Subcutaneous adipose tissue (tissue), 4 donors: Measurements from ENCODE around the gene PHTF2. TPM values are rescaled to one million over a fixed set of nuclear protein-coding genes. Genes with fewer than 3 reads are reported as not detected.

Source experiments
- CTCF ChIP-seq: fragments of 450-650 bp; IDR thresholded peaks from one replicate; pipeline ENCODE4 v1.5.1; 2016; ENCODE audit warnings: low read depth, mild to moderate bottlenecking, control low read depth, antibody characterized with exemption, moderate library complexity
- total RNA-seq, 4 donors: library from RNA; depleted of rRNA; stranded (reverse); fragments of >200 nt; gene quantifications; one replicate each; pipeline ENCODE4 v1.1.0, GENCODE V29; 2016

The PHTF2 gene
- total RNA-seq, 4 donors from 2014 or later: 21.0 to 40.1 (median 23.2) TPM

GRCh38 chr7:77960336-77960735 lies 161.8 kb downstream of the PHTF2 start:
- no peak for TF ChIP-seq CTCF

GRCh38 chr7:77967429-77967828 lies 168.9 kb downstream of the PHTF2 start:
- TF ChIP-seq CTCF: no peak

- no peak for TF ChIP-seq CTCF
Observed at GRCh38 chr7:77971726-77972125, 173.2 kb downstream of the PHTF2 start.

GRCh38 chr7:77975672-77976480 lies 177.3 kb downstream of the PHTF2 start:
- no peak for TF ChIP-seq CTCF

GRCh38 chr7:77979219-77979618 lies 180.6 kb downstream of the PHTF2 start:
- no peak for TF ChIP-seq CTCF

- no peak for TF ChIP-seq CTCF
Observed at GRCh38 chr7:77980087-77980713, 181.6 kb downstream of the PHTF2 start.

GRCh38 chr7:77982926-77983550 lies 184.5 kb downstream of the PHTF2 start:
- no peak for TF ChIP-seq CTCF
